Stomach (tissue), 9 donors: ENCODE data around the gene GABBR1. TPM values are rescaled to one million over a fixed set of nuclear protein-coding genes. Genes with fewer than 3 reads are reported as not detected.

ENCODE experiments used
- DNase-seq, 2 donors: peaks; one replicate each; pipeline versions ENCODE4 v3.0.0 to v3.0.0-alpha.2; 2013 to 2019
- H3K27ac ChIP-seq, 5 donors: fragments of 200-600 bp in 4 of 5; sonication (generic) in 4 of 5; one replicate each; pipeline ENCODE4 v1.5.1; 2013 to 2019; ENCODE audit warnings: mild to moderate bottlenecking in 1 of 5, moderate library complexity in 1 of 5
- H3K27me3 ChIP-seq, 3 donors: fragments of 200-600 bp; sonication (generic); one replicate each; pipeline ENCODE4 v1.5.1; 2017 to 2019; ENCODE audit warnings: mixed run types in 1 of 3
- H3K36me3 ChIP-seq, 4 donors: fragments of 200-600 bp; sonication (generic); 1 replicate in 3 of 4; 2 replicates in 1 of 4; pipeline ENCODE4 v1.5.1; 2016 to 2019
- H3K4me1 ChIP-seq, 4 donors: fragments of 200-600 bp; sonication (generic); one replicate each; pipeline ENCODE4 v1.5.1; 2016 to 2019
- H3K4me3 ChIP-seq, 4 donors: fragments of 200-600 bp; sonication (generic) in 3 of 4; one replicate each; pipeline ENCODE4 v1.5.1; 2016 to 2019; ENCODE audit warnings: mild to moderate bottlenecking in 1 of 4
- H3K9me3 ChIP-seq, 4 donors: fragments of 200-600 bp; sonication (generic); one replicate each; pipeline ENCODE4 v1.5.1; 2016 to 2019
- EP300 ChIP-seq: sonication (generic); formaldehyde crosslinking; IDR thresholded peaks from one replicate; pipeline ENCODE4 v1.6.1; 2017; ENCODE audit warnings: antibody characterized with exemption
- POLR2A ChIP-seq, 4 donors: fragments of 450-650 bp; IDR thresholded peaks; one replicate each; pipeline ENCODE4 v1.6.1; 2016; ENCODE audit warnings: antibody characterized with exemption in 4 of 4, control low read depth in 2 of 4, mild to moderate bottlenecking in 1 of 4, moderate library complexity in 1 of 4
- POLR2AphosphoS5 ChIP-seq, 3 donors: sonication (generic); formaldehyde crosslinking; IDR thresholded peaks; one replicate each; pipeline ENCODE4 v1.6.1; 2016; ENCODE audit warnings: antibody characterized with exemption in 3 of 3
- WGBS, 5 donors: extraction: QIAGEN DNeasy Blood & Tissue Kit in 3 of 5; methylation state at CpG; one replicate each; pipeline versions ENCODE4 v1.1.5 to v1.1.7; 2013 to 2018; 5-methylcytosine and 5-hydroxymethylcytosine counted together
- intact Hi-C: fragments of 100-400 bp; cut with DNase I; formaldehyde crosslinking; loops from one replicate; pipeline ENCODE4 v1.15.1; 2023; ENCODE audit warnings: low total_unique reads
- polyA plus RNA-seq, 3 donors: library from polyadenylated mRNA; stranded (reverse); fragments of 200-250 nt; gene quantifications; one replicate each; pipeline ENCODE4 v1.2.3, GENCODE V29; 2013
- total RNA-seq, 5 donors: library from RNA; depleted of rRNA; stranded (reverse); fragments of >200 nt; gene quantifications; one replicate each; pipeline versions ENCODE4 v1.1.0 to v1.2.3, GENCODE V29; 2014 to 2016
- TF ChIP-seq, protein P1 (sequence below), 7 experiments: fragments of 450-650 bp in 4 of 7; fragments of 200-600 bp in 3 of 7; sonication (generic) in 3 of 7; IDR thresholded peaks; one replicate each; pipeline ENCODE4 v1.5.1; 2016 to 2019; ENCODE audit warnings: antibody characterized with exemption in 7 of 7, control low read depth in 2 of 7, mild to moderate bottlenecking in 1 of 7
- donor health status: healthy with polysubstance abuse.
- donor health status: Bipolar disorder and iron deficiency.
- donor health status: healthy.

The GABBR1 gene
- total and polyA plus RNA-seq, 8 donors: 4.5 to 101 (median 29.8) TPM

DNA sequence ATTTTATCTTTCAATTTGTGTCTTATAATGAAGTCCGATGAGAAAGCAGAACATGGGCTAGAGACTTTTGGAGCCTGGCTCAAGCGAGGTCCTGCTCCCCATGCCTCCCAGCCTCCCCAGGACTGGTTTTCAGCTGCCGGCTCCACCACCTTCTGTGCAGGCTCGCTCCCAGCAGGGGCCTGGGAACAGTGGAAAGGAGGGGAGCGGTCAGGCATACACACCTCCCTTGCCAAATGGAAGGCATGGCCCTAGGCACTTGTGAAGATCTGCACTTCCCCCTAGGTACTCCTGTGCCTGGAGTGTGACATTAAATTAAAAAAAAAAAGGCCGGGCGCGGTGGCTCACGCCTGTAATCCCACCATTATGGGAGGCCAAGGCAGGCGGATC lies 19.2 kb upstream of the GABBR1 start:
- 83 to 91% (median 85%) methylated on average over 10 of the region's 10 CpGs for WGBS, 5 donors
- Histone ChIP-seq H3K27me3 (peaks cover 0 to 11% (median 0%) of the 10 kb centered on the region in 3 donors), H3K4me3 (no peak overlapping the region), H3K36me3 (no peaks in the 10 kb centered on the region), H3K9me3 (no peaks in the 10 kb centered on the region), H3K4me1 (peaks cover 3 to 21% (median 7%) of the 10 kb centered on the region in 4 donors), H3K27ac (no peak overlapping the region)
- intact Hi-C loops: no loop called here
- TF ChIP-seq, protein P1, sequence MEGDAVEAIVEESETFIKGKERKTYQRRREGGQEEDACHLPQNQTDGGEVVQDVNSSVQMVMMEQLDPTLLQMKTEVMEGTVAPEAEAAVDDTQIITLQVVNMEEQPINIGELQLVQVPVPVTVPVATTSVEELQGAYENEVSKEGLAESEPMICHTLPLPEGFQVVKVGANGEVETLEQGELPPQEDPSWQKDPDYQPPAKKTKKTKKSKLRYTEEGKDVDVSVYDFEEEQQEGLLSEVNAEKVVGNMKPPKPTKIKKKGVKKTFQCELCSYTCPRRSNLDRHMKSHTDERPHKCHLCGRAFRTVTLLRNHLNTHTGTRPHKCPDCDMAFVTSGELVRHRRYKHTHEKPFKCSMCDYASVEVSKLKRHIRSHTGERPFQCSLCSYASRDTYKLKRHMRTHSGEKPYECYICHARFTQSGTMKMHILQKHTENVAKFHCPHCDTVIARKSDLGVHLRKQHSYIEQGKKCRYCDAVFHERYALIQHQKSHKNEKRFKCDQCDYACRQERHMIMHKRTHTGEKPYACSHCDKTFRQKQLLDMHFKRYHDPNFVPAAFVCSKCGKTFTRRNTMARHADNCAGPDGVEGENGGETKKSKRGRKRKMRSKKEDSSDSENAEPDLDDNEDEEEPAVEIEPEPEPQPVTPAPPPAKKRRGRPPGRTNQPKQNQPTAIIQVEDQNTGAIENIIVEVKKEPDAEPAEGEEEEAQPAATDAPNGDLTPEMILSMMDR (IDR thresholded peaks at IDR 0.05): no peak
- DNase-seq: no peak

DNA sequence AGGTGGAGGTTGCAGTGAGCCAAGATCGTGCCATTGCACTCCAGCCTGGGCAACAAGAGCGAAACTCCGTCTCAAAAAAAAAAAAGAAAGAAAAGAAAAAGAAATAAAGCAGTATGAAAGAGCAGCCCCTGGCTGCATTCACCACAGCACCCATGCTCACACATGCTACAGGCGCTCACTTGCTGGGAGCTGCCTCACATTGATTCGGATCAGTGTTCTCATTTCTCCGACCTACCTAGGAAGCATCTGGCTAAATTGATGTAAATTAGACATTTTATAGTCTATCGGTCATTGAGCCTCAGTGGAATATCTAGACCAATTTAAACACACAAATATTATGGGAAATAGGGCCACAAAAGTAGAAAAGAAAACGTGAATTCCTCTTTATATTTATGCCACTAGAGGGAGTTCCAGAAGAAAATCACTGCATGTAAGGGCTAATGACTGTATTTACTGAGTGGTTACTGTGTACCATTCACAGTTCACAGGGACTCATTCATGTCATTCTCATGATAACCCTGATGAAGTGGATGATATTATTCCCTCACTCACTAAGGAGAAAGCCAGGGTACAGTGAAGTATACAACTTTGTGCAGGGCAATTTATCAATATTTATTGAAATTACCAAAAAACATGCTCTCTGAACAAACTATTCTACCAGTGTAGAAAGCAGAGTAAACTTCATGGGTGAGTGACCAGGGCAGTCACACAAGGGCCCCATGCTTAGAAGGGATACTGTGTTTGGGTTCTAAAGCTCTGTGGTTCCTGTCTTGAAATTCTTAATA lies 18.6 kb upstream of the GABBR1 start:
- TF ChIP-seq POLR2A (IDR thresholded peaks at IDR 0.05): no peak
- TF ChIP-seq, protein P1 (IDR thresholded peaks at IDR 0.05): peak in 5 of 7 experiments; percentile 21 to 67 (median 49)

DNA sequence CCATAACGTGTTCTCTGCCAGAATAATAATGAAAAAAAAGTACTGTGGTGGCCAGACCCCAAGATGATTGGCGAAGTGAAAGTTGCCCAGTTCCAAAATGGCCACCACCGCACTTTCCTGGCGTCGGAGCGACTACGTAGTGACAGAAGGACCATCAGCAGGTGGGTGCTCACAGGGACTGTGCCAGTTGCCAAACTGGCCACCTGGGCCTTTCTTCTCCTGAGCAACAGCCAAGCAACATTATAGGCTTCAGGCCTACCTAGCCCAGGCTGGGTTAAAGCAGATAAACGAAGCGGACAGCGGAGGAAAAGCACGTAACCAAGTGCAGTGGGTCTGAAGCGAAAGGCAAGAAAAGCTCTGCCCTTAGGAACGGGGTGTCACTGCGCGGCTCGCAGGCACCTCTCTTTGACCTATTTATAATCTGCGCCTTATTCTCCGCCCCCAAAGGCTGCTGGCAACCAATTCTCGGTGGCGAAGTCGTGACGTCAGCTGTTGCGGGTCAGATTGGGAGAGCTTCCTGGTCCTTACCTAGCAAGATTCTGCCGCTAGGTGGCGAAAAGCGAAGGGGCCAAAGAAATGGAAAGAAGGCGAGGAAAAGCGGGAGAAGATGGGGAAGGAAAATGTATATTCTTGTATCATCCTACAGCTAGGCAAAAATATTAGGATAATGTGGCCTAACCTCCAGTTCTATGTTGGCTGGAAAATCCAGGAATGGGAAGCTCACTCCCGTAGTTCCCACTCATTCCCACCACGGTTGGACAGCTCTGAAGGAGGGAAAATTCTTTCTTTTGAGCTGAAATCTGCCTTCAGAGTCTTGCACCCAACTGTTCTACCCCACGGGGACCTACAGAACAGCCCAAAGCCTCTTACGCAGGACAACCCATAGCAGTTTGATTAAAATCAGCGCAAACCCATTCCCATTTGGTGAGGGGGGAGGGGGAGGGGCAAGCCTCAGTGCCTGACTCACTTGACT lies 17.0 kb upstream of the GABBR1 start:
- TF ChIP-seq, protein P1 (IDR thresholded peaks at IDR 0.05): peak in 5 of 7 experiments; percentile 82 to 97 (median 93)
- TF ChIP-seq EP300 (no peak), POLR2AphosphoS5 (IDR thresholded peaks at IDR 0.05) (peak; percentile 80 to 99 (median 93)), POLR2A (IDR thresholded peaks at IDR 0.05) (peak in 1 of 4 donors; percentile 62)
- intact Hi-C loops: no loop called here
- peaks cover 3 to 21% (median 7%) of the 10 kb centered on the region in 4 donors for H3K4me1 ChIP-seq
- H3K27me3 ChIP-seq: peaks cover 0 to 5% (median 0%) of the 10 kb centered on the region in 3 donors
- H3K4me3 ChIP-seq: peak overlapping the region; percentile 45 to 58 (median 53)
- H3K9me3 ChIP-seq: no peaks in the 10 kb centered on the region
- 4 to 6% (median 5%) methylated on average over 33 of the region's 33 CpGs for WGBS, 5 donors
- DNase-seq: peak; percentile 99
- no peaks in the 10 kb centered on the region for H3K36me3 ChIP-seq
- peak overlapping the region; percentile 93 to 98 (median 96) for H3K27ac ChIP-seq

More for the DNA sequence above, 18.6 kb upstream of the GABBR1 start:
- Histone ChIP-seq H3K27ac (no peak overlapping the region), H3K4me3 (no peak overlapping the region), H3K9me3 (no peaks in the 10 kb centered on the region), H3K27me3 (peaks cover 0 to 5% (median 0%) of the 10 kb centered on the region in 3 donors), H3K4me1 (peaks cover 3 to 21% (median 7%) of the 10 kb centered on the region in 4 donors), H3K36me3 (no peaks in the 10 kb centered on the region)
- intact Hi-C loops: no loop called here
- peak in 1 of 2 donors; percentile 35 for DNase-seq
- WGBS, 5 donors: 65 to 76% (median 69%) methylated on average over 8 of the region's 8 CpGs

DNA sequence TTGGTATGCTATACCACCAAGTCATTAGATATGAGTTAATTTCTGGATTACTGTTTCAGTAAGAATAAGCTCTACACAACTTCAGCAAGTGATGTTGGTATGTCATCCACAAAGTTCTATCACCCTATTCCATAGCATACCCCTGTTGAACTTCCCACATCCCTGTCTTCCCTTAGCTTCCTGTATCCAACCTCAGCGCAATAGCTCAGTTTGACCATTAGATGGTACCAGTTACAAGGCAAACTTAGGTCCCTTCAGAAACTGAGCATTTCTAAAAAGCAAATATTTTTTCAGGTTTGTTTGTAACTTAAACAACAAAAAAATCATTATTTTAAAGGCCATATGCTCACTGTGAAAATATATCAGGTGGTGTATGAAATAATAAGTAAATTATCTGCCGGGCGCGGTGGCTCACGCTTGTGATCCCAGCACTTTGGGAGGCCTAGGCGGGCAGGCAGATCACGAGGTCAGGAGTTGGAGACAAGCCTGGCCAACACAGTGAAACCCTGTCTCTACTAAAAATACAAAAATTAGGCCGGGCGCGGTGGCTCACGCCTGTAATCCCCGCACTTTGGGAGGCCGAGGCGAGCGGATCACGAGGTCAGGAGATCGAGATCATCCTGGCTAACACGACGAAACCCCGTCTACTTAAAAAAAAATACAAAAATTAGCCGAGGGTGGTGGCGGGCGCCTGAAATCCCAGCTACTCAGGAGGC lies 15.1 kb upstream of the GABBR1 start:
- Histone ChIP-seq H3K4me1 (peaks cover 3 to 14% (median 7%) of the 10 kb centered on the region in 4 donors), H3K4me3 (no peak overlapping the region), H3K27ac (no peak overlapping the region), H3K9me3 (no peaks in the 10 kb centered on the region), H3K36me3 (no peaks in the 10 kb centered on the region), H3K27me3 (no peaks in the 10 kb centered on the region)
- intact Hi-C loops: no loop called here
- TF ChIP-seq POLR2AphosphoS5 (IDR thresholded peaks at IDR 0.05) (no peak), EP300 (no peak)
- TF ChIP-seq, protein P1 (IDR thresholded peaks at IDR 0.05): peak in 5 of 7 experiments; percentile 11 to 39 (median 17)
- DNase-seq: peak in 1 of 2 donors; percentile 56
- 86 to 92% (median 91%) methylated on average over 23 of the region's 23 CpGs for WGBS, 5 donors
